Measurements from ENCODE around the gene NCAM2.

GRCh38 chr21:21156397-21156796 is 158.2 kb downstream of the NCAM2 start:
- TF ChIP-seq, protein P1, sequence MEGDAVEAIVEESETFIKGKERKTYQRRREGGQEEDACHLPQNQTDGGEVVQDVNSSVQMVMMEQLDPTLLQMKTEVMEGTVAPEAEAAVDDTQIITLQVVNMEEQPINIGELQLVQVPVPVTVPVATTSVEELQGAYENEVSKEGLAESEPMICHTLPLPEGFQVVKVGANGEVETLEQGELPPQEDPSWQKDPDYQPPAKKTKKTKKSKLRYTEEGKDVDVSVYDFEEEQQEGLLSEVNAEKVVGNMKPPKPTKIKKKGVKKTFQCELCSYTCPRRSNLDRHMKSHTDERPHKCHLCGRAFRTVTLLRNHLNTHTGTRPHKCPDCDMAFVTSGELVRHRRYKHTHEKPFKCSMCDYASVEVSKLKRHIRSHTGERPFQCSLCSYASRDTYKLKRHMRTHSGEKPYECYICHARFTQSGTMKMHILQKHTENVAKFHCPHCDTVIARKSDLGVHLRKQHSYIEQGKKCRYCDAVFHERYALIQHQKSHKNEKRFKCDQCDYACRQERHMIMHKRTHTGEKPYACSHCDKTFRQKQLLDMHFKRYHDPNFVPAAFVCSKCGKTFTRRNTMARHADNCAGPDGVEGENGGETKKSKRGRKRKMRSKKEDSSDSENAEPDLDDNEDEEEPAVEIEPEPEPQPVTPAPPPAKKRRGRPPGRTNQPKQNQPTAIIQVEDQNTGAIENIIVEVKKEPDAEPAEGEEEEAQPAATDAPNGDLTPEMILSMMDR (IDR thresholded peaks at IDR 0.05) = no peak
- TF ChIP-seq POLR2A (IDR thresholded peaks at IDR 0.05) (no peak), EP300 (IDR thresholded peaks at IDR 0.05) (no peak)

Data from ovary (tissue), 3 donors.